SK-N-MC (cell line): ENCODE measurements around the gene YPEL4.

Experiments used
- DNase-seq: peaks from one replicate; pipeline ENCODE4 v3.0.0-alpha.2; 2011; ENCODE audit warnings: low read depth, low spot score
- H3K27ac ChIP-seq: fragments of 200-600 bp; sonication (generic); 2 replicates; pipeline ENCODE4 v1.5.1; 2016; ENCODE audit warnings: mixed run types
- H3K36me3 ChIP-seq: fragments of 200-600 bp; sonication (generic); 2 replicates; pipeline ENCODE4 v1.6.1; 2017; ENCODE audit warnings: antibody characterized with exemption, low read length, mixed read lengths; ENCODE audit not compliant: insufficient read depth
- H3K4me3 ChIP-seq: fragments of 200-600 bp; sonication (generic); 2 replicates; pipeline ENCODE4 v1.5.1; 2016
- H3K9ac ChIP-seq: fragments of 200-600 bp; sonication (generic); 2 replicates; pipeline ENCODE4 v1.8.0; 2017; ENCODE audit warnings: mixed run types, mixed read lengths; ENCODE audit not compliant: insufficient read length
- H3K9me3 ChIP-seq: fragments of 200-600 bp; sonication (generic); 2 replicates; pipeline ENCODE4 v1.6.1; 2017; ENCODE audit warnings: low read depth, mild to moderate bottlenecking, antibody characterized with exemption, low read length, moderate library complexity, mixed read lengths
- EZH2 ChIP-seq: fragments of 200-600 bp; sonication (generic); IDR thresholded peaks from one replicate; pipeline ENCODE4 v1.6.1; 2017; ENCODE audit warnings: antibody characterized with exemption
- FOXP2 ChIP-seq: optimal IDR thresholded peaks from 2 replicates; pipeline ENCODE3; 2011; ENCODE audit warnings: mild to moderate bottlenecking, moderate library complexity; ENCODE audit not compliant: insufficient read depth; ENCODE audit errors: extremely low read length, control extremely low read depth
- POLR2AphosphoS5 ChIP-seq: IDR thresholded peaks from 2 replicates; pipeline ENCODE4 v1.6.1; 2012; ENCODE audit warnings: mild to moderate bottlenecking, low read depth, low read length, borderline replicate concordance

YPEL4 gene

DNA sequence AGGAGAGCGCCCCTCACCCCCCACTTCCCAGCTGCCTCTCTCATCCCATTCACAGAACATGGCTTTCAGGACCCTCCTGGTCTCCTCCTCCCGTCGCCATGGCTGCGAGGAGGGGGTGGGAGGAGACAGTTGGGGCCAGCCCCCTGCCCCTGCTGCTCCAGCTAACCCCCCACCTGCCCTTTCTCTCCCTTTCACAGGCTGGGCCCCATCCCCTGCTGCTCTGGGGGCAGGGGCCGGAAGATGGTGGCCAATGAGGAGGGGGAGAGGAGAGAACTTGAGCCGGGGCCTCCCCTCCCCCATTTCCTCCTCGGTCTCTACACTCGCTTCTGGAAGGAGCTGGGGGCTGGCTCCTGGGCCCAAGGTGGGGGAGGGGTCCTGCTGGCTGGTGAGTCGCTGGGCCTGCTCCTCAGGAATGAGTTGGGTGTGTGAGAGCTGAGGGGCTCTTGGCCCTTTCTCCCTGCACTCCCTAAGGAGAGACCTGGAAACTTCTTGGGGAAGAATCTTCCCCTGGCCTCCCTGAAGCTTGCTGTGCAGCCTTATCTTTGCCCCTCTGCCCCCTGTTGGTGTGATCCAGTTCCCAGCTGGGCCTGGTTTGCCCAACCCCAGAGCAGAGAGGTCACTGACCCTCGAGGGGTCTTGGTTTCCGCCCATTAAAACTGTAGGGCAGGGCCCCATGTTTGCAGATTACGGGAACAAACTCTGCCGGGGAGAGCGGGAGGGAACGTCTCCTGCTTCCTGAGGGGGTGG, 10.2 kb downstream of the YPEL4 start:
- peak overlapping the region; percentile 92 for H3K27ac ChIP-seq
- peak overlapping the region; percentile 97 for H3K4me3 ChIP-seq
- peak; percentile 66 for DNase-seq

GRCh38 chr11:57638811-57639320, 10.8 kb downstream of the YPEL4 start:
- Histone ChIP-seq H3K36me3 (0 out of 2 replicates have a peak, but pooled peaks cover 3% of the 10 kb centered on the region), H3K27ac (peak overlapping the region; percentile 93), H3K9me3 (no peaks in the 10 kb centered on the region), H3K4me3 (peak overlapping the region; percentile 97), H3K9ac (peak overlapping the region; percentile 95)
- no peak for DNase-seq
- no peak for TF ChIP-seq POLR2AphosphoS5
- no peak for TF ChIP-seq EZH2
- TF ChIP-seq FOXP2, result no peak

More for the DNA sequence above, 10.2 kb downstream of the YPEL4 start:
- H3K9ac ChIP-seq, result peak overlapping the region; percentile 73
- H3K9me3 ChIP-seq, result no peaks in the 10 kb centered on the region
- TF ChIP-seq POLR2AphosphoS5 (peak; percentile 76), FOXP2 (no peak)
- H3K36me3 ChIP-seq, result 0 out of 2 replicates have a peak, but pooled peaks cover 3% of the 10 kb centered on the region

- Histone ChIP-seq H3K9ac (peak overlapping the region; percentile 95), H3K36me3 (0 out of 2 replicates have a peak, but pooled peaks cover 3% of the 10 kb centered on the region), H3K27ac (peak overlapping the region; percentile 93), H3K9me3 (no peaks in the 10 kb centered on the region), H3K4me3 (peak overlapping the region; percentile 97)
- no peak for DNase-seq
- TF ChIP-seq POLR2AphosphoS5 (peak; percentile 82), FOXP2 (no peak), EZH2 (no peak)
Measured at GRCh38 chr11:57638005-57638781, 11.5 kb downstream of the YPEL4 start.

DNA sequence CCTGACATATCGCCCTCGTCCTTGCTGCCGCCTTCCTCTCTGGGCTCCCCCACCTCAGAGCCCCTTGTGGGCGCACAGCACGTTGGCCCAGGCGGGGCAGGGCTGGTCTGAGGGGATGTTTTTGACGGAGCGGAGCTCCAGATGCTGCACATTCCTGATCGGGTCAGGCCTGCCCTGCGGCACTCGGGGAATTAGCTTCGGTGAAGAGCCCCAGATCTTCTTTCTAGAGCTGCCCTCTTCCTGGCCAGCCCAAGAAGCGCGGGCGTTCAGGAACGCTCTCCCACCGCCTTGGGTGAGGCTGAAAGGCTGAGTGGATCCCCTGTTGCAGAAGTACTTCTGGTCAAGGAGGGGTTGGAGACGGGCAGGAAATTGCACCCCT, 12.1 kb downstream of the YPEL4 start:
- H3K27ac ChIP-seq, result peak overlapping the region; percentile 48; the same call in 1 of the 2 replicates
- 0 out of 2 replicates have a peak, but pooled peaks cover 3% of the 10 kb centered on the region for H3K36me3 ChIP-seq
- TF ChIP-seq EZH2 (no peak), POLR2AphosphoS5 (no peak), FOXP2 (no peak)
- H3K9ac ChIP-seq, result peak overlapping the region; percentile 95
- peak overlapping the region; percentile 97 for H3K4me3 ChIP-seq
- DNase-seq, result no peak
- no peaks in the 10 kb centered on the region for H3K9me3 ChIP-seq

GRCh38 chr11:57635246-57635645, 14.5 kb downstream of the YPEL4 start:
- DNase-seq, result no peak

DNA sequence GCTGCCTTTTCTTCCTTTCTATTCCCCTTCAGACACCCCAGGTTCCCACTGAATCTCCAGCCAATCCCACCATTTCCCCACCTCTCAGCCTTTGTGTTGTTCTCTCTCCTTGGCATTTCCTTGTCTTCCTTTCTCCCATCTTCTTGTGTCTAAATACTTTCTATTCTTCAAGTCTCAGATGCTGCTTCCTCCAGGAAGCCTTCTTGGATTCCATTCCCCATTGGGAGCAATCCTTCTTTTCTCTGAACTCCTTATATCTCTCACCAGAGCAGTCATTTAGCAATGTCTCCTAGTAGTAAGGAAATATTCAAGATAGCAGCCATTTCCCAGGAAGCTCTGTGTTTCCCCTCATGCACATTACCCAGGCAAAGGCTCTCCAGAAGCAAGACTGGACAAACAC, 15.4 kb downstream of the YPEL4 start:
- H3K9ac ChIP-seq, result no peak overlapping the region
- DNase-seq, result no peak
- no peak overlapping the region for H3K27ac ChIP-seq
- no peaks in the 10 kb centered on the region for H3K9me3 ChIP-seq
- H3K36me3 ChIP-seq, result no peaks in the 10 kb centered on the region
- H3K4me3 ChIP-seq, result no peak overlapping the region
- TF ChIP-seq EZH2 (no peak), FOXP2 (no peak), POLR2AphosphoS5 (no peak)

More at GRCh38 chr11:57635246-57635645, 14.5 kb downstream of the YPEL4 start:
- Histone ChIP-seq H3K9ac (no peak overlapping the region), H3K9me3 (no peaks in the 10 kb centered on the region), H3K4me3 (no peak overlapping the region), H3K27ac (no peak overlapping the region), H3K36me3 (0 out of 2 replicates have a peak, but pooled peaks cover 3% of the 10 kb centered on the region)
- no peak for TF ChIP-seq FOXP2

GRCh38 chr11:57633394-57634070, 16.2 kb downstream of the YPEL4 start:
- no peak overlapping the region for H3K4me3 ChIP-seq
- DNase-seq, result no peak
- TF ChIP-seq POLR2AphosphoS5 (no peak), EZH2 (no peak), FOXP2 (no peak)
- H3K36me3 ChIP-seq, result no peaks in the 10 kb centered on the region
- H3K9me3 ChIP-seq, result no peaks in the 10 kb centered on the region
- H3K27ac ChIP-seq, result no peak overlapping the region
- H3K9ac ChIP-seq, result no peak overlapping the region

DNA sequence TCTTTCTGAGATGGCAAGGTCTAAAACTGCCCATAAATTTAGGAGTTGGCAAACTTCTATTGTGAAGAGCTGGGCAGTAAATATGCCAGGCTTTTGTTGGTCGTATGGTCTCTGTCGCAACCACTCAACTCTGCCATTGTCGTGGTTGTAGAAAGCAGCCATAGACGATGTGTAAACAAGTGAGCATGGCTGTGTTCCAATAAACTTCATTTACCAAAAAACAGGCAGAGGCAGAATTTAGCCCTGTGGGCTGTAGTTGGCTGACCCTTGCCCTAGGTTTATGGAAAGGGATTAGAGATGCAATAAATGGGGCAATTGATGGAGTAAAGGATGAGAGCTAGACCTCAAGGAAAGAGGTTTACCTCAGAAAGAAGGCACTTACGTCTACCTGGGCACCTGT, 17.6 kb downstream of the YPEL4 start:
- no peak for DNase-seq
- H3K9ac ChIP-seq, result no peak overlapping the region
- no peak overlapping the region for H3K27ac ChIP-seq
- no peaks in the 10 kb centered on the region for H3K9me3 ChIP-seq
- no peak overlapping the region for H3K4me3 ChIP-seq
- no peak for TF ChIP-seq POLR2AphosphoS5
- no peak for TF ChIP-seq EZH2
- TF ChIP-seq FOXP2, result no peak
- H3K36me3 ChIP-seq, result no peaks in the 10 kb centered on the region
